Activated T-cell treated with anti-CD3 and anti-CD28 coated beads for 48 hours (primary cell): Measurements from ENCODE around the gene P2RX1.
A peak's percentile ranks its signal among the peaks of the same experiment; 100 is the strongest.
"Not testable (repeated sequence)": the region's sequence is repeated elsewhere in the genome, so short reads cannot be mapped to it uniquely, and the experiment has no call there.

ENCODE experiments used
- DNase-seq: peaks from one replicate; pipeline ENCODE4 v3.0.0-alpha.2; 2020; ENCODE audit warnings: low read depth

Gene P2RX1

GRCh38 chr17:3951420-3951819 lies 35.2 kb upstream of the P2RX1 start:
- no peak for DNase-seq

GRCh38 chr17:3951003-3951402 lies 34.7 kb upstream of the P2RX1 start:
- DNase-seq, result no peak

- DNase-seq, result no peak
These were observed 34.3 kb upstream of the P2RX1 start for GRCh38 chr17:3950584-3950983.

GRCh38 chr17:3949418-3949817 lies 33.2 kb upstream of the P2RX1 start:
- no peak for DNase-seq

- DNase-seq, result not testable (repeated sequence)
These were observed 32.3 kb upstream of the P2RX1 start for GRCh38 chr17:3948551-3948950.

GRCh38 chr17:3947318-3947810 lies 31.1 kb upstream of the P2RX1 start:
- no peak for DNase-seq

- DNase-seq, result no peak
These were observed 30.5 kb upstream of the P2RX1 start for GRCh38 chr17:3946711-3947235.

- peak; percentile 57 for DNase-seq
These were observed 28.5 kb upstream of the P2RX1 start for GRCh38 chr17:3944485-3945388.

GRCh38 chr17:3943240-3943891 lies 27.1 kb upstream of the P2RX1 start:
- DNase-seq, result no peak

- no peak for DNase-seq
These were observed 24.9 kb upstream of the P2RX1 start for GRCh38 chr17:3940965-3941698.

GRCh38 chr17:3937359-3937758 lies 21.1 kb upstream of the P2RX1 start:
- DNase-seq, result no peak

- DNase-seq, result no peak
These were observed 19.6 kb upstream of the P2RX1 start for GRCh38 chr17:3935825-3936355.

- no peak for DNase-seq
These were observed 18.9 kb upstream of the P2RX1 start for GRCh38 chr17:3935140-3935542.

GRCh38 chr17:3929764-3930163 lies 13.5 kb upstream of the P2RX1 start:
- DNase-seq, result no peak

GRCh38 chr17:3929181-3929580 lies 12.9 kb upstream of the P2RX1 start:
- no peak for DNase-seq

- no peak for DNase-seq
These were observed 12.1 kb upstream of the P2RX1 start for GRCh38 chr17:3928406-3928805.

- DNase-seq, result no peak
These were observed 11.5 kb upstream of the P2RX1 start for GRCh38 chr17:3927628-3928340.

GRCh38 chr17:3926860-3927627 lies 10.8 kb upstream of the P2RX1 start:
- DNase-seq, result no peak

GRCh38 chr17:3925684-3926485 lies 9.6 kb upstream of the P2RX1 start:
- DNase-seq, result no peak
